MM.1S (cell line): ENCODE results near the gene KRT28.

Experiments used
- DNase-seq: peaks from one replicate; pipeline ENCODE4 v3.0.0-alpha.2; 2015
- H2AFZ ChIP-seq: fragments of 300-600 bp; sonication (generic); 2 replicates; pipeline ENCODE4 v1.6.0; 2016; ENCODE audit warnings: antibody characterized with exemption, low read length
- H3F3A ChIP-seq: fragments of 300-600 bp; sonication (generic); 2 replicates; pipeline ENCODE4 v1.6.1; 2016; ENCODE audit warnings: mild to moderate bottlenecking, antibody characterized with exemption, low read length, moderate library complexity, mixed read lengths; ENCODE audit not compliant: insufficient read depth
- H3K27ac ChIP-seq: fragments of 300-600 bp; sonication (generic); 2 replicates; pipeline ENCODE4 v1.5.1; 2016; ENCODE audit warnings: mild to moderate bottlenecking, low read length
- H3K27me3 ChIP-seq: fragments of 300-600 bp; sonication (generic); replicated peaks from 2 replicates; pipeline ENCODE4 v1.6.0; 2016; ENCODE audit warnings: low read length; ENCODE audit not compliant: insufficient read depth
- H3K36me3 ChIP-seq: fragments of 300-600 bp; sonication (generic); replicated peaks from 2 replicates; pipeline ENCODE4 v1.6.1; 2016; ENCODE audit warnings: mild to moderate bottlenecking, low read length, mixed read lengths; ENCODE audit not compliant: insufficient read depth
- H3K4me1 ChIP-seq: fragments of 300-600 bp; sonication (generic); 2 replicates; pipeline ENCODE4 v1.6.1; 2016; ENCODE audit warnings: low read length, mixed read lengths
- H3K4me2 ChIP-seq: fragments of 300-600 bp; sonication (generic); 2 replicates; pipeline ENCODE4 v1.6.0; 2016; ENCODE audit warnings: low read depth, low read length
- H3K4me3 ChIP-seq: fragments of 300-600 bp; sonication (generic); 2 replicates; pipeline ENCODE4 v1.5.1; 2016; ENCODE audit warnings: low read length, mixed read lengths
- H3K79me2 ChIP-seq: fragments of 300-600 bp; sonication (generic); 2 replicates; pipeline ENCODE4 v1.6.1; 2016; ENCODE audit warnings: mixed run types, low read length, mixed read lengths
- H3K9ac ChIP-seq: fragments of 300-600 bp; sonication (generic); 2 replicates; pipeline ENCODE4 v1.6.1; 2016; ENCODE audit warnings: low read length, mixed read lengths
- H3K9me2 ChIP-seq: fragments of 300-600 bp; sonication (generic); replicated peaks from 2 replicates; pipeline ENCODE4 v1.6.1; 2016; ENCODE audit warnings: mild to moderate bottlenecking, low read length, mixed read lengths; ENCODE audit not compliant: insufficient read depth
- H3K9me3 ChIP-seq: fragments of 300-600 bp; sonication (generic); replicated peaks from 2 replicates; pipeline ENCODE4 v1.6.1; 2016; ENCODE audit warnings: mild to moderate bottlenecking, low read length, mixed read lengths; ENCODE audit not compliant: insufficient read depth
- H4K20me1 ChIP-seq: fragments of 300-600 bp; sonication (generic); 2 replicates; pipeline ENCODE4 v1.6.1; 2016; ENCODE audit warnings: mild to moderate bottlenecking, low read length, moderate library complexity, mixed read lengths; ENCODE audit not compliant: insufficient read depth
- EZH2 ChIP-seq: fragments of 300-600 bp; sonication (generic); optimal IDR thresholded peaks from 2 replicates; pipeline ENCODE3; 2017; ENCODE audit warnings: low read depth, mild to moderate bottlenecking, antibody characterized with exemption, low read length, mixed read lengths
- EZH2phosphoT487 ChIP-seq: fragments of 300-600 bp; sonication (generic); IDR thresholded peaks from 2 replicates; pipeline ENCODE4 v1.6.1; 2018; ENCODE audit warnings: antibody characterized with exemption, low read length
- TF ChIP-seq, protein P1 (sequence below): fragments of 300-600 bp; sonication (generic); IDR thresholded peaks from 2 replicates; pipeline ENCODE4 v1.5.1; 2016; ENCODE audit warnings: antibody characterized with exemption, low read length, mixed read lengths

Gene KRT28

GRCh38 chr17:40755231-40755630, 44.5 kb downstream of the KRT28 start, which contains the start of gene KRT25:
KRT25 (minus strand) TSS chr17:40755331; CDS start chr17:40755271, 60 bp downstream.
- TF ChIP-seq EZH2, result no peak
- TF ChIP-seq, protein P1, sequence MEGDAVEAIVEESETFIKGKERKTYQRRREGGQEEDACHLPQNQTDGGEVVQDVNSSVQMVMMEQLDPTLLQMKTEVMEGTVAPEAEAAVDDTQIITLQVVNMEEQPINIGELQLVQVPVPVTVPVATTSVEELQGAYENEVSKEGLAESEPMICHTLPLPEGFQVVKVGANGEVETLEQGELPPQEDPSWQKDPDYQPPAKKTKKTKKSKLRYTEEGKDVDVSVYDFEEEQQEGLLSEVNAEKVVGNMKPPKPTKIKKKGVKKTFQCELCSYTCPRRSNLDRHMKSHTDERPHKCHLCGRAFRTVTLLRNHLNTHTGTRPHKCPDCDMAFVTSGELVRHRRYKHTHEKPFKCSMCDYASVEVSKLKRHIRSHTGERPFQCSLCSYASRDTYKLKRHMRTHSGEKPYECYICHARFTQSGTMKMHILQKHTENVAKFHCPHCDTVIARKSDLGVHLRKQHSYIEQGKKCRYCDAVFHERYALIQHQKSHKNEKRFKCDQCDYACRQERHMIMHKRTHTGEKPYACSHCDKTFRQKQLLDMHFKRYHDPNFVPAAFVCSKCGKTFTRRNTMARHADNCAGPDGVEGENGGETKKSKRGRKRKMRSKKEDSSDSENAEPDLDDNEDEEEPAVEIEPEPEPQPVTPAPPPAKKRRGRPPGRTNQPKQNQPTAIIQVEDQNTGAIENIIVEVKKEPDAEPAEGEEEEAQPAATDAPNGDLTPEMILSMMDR, result no peak
- no peak for TF ChIP-seq EZH2phosphoT487
- H4K20me1 ChIP-seq, result no peaks in the 10 kb centered on the region
- H3K79me2 ChIP-seq, result no peaks in the 10 kb centered on the region
- no peak within 1 kb of the TSS for H3K4me2 ChIP-seq
- H3K27ac ChIP-seq, result no peak within 1 kb of the TSS
- H3K27me3 ChIP-seq, result no peaks in the 10 kb centered on the region
- no peak within 1 kb of the TSS for H3K4me3 ChIP-seq
- no peaks in the 10 kb centered on the region for H3K9me2 ChIP-seq
- DNase-seq, result no peak
- H3K4me1 ChIP-seq, result no peaks in the 10 kb centered on the region
- H3K9ac ChIP-seq, result no peak within 1 kb of the TSS
- no peaks in the 10 kb centered on the region for H3F3A ChIP-seq
- H3K36me3 ChIP-seq, result no peaks in the 10 kb centered on the region
- no peak within 1 kb of the TSS for H2AFZ ChIP-seq
- no peaks in the 10 kb centered on the region; the same call in 1 of the 2 replicates for H3K9me3 ChIP-seq

GRCh38 chr17:40753804-40754203, 46.0 kb downstream of the KRT28 start:
- no peaks in the 10 kb centered on the region for H4K20me1 ChIP-seq

DNA sequence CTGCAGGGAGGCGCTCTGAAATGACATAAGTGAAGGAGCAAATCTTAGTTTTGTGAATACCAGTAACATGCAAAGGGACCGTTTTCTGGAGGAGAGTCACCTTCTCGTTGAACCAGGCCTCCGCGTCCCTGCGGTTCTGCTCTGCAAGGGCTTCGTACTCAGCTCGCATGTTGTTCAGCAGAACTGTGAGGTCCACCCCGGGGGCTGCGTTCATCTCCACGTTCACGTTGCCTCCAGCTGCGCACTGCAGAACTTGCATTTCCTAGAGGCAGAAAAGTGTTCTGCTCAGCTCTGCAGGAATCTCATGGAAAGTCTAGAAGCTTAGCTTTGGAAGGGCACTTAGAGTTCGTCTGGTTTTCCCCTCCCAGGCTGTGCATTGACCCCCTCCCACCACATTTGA, 48.7 kb downstream of the KRT28 start:
- H3K27me3 ChIP-seq, result no peaks in the 10 kb centered on the region
- no peak for DNase-seq
- H3K4me1 ChIP-seq, result no peaks in the 10 kb centered on the region
- no peaks in the 10 kb centered on the region for H3K79me2 ChIP-seq
- H3F3A ChIP-seq, result no peaks in the 10 kb centered on the region
- H3K9ac ChIP-seq, result no peak overlapping the region
- no peak overlapping the region for H3K4me3 ChIP-seq
- H2AFZ ChIP-seq, result no peak overlapping the region
- TF ChIP-seq EZH2, result no peak
- TF ChIP-seq, protein P1, result no peak
- no peak for TF ChIP-seq EZH2phosphoT487
- H4K20me1 ChIP-seq, result no peaks in the 10 kb centered on the region
- H3K9me3 ChIP-seq, result no peaks in the 10 kb centered on the region
- no peaks in the 10 kb centered on the region for H3K9me2 ChIP-seq
- no peak overlapping the region for H3K27ac ChIP-seq
- no peak overlapping the region for H3K4me2 ChIP-seq
- H3K36me3 ChIP-seq, result no peaks in the 10 kb centered on the region

More at GRCh38 chr17:40753804-40754203, 46.0 kb downstream of the KRT28 start:
- TF ChIP-seq EZH2, result no peak
- TF ChIP-seq EZH2phosphoT487, result no peak
- TF ChIP-seq, protein P1, result no peak
- Histone ChIP-seq H2AFZ (no peak overlapping the region), H3K4me2 (no peak overlapping the region), H3F3A (no peaks in the 10 kb centered on the region), H3K4me1 (no peaks in the 10 kb centered on the region), H3K79me2 (no peaks in the 10 kb centered on the region), H3K9me2 (no peaks in the 10 kb centered on the region), H3K9me3 (no peaks in the 10 kb centered on the region), H3K4me3 (no peak overlapping the region), H3K9ac (no peak overlapping the region), H3K36me3 (no peaks in the 10 kb centered on the region), H3K27me3 (no peaks in the 10 kb centered on the region), H3K27ac (no peak overlapping the region)
- no peak for DNase-seq
